ENCODE data around the gene CDH15.

The CDH15 gene

GRCh38 chr16:89172528-89173173 is 1.1 kb downstream of the CDH15 start:
- Histone ChIP-seq H3K4me3 (ENCODE audit: low read depth, low read length) (no peak overlapping the region), H3K9me3 (ENCODE audit: control insufficient read depth, insufficient read depth, low read depth, low read length) (no peaks in the 10 kb centered on the region), H3K4me1 (ENCODE audit: control insufficient read depth, insufficient read depth, low read length) (peaks cover 3% of the 10 kb centered on the region; the same call in 1 of the 2 replicates), H3K27ac (ENCODE audit: extremely low read depth, low read depth, low read length) (no peak overlapping the region), H3K36me3 (ENCODE audit: control insufficient read depth in 2 of 2, insufficient read depth in 1 of 2, low read length in 2 of 2) (no peaks in the 10 kb centered on the region)
- no peak for TF ChIP-seq KLF7 (tag by site-specific recombination; IDR thresholded peaks at IDR 0.05; ENCODE audit: borderline replicate concordance)
- TF ChIP-seq, protein P1, sequence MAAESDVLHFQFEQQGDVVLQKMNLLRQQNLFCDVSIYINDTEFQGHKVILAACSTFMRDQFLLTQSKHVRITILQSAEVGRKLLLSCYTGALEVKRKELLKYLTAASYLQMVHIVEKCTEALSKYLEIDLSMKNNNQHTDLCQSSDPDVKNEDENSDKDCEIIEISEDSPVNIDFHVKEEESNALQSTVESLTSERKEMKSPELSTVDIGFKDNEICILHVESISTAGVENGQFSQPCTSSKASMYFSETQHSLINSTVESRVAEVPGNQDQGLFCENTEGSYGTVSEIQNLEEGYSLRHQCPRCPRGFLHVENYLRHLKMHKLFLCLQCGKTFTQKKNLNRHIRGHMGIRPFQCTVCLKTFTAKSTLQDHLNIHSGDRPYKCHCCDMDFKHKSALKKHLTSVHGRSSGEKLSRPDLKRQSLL (tag by site-specific recombination; IDR thresholded peaks at IDR 0.05): no peak
- no peak for TF ChIP-seq PRDM1 (tag by site-specific recombination; IDR thresholded peaks at IDR 0.05)
- TF ChIP-seq ZNF140 (tag by site-specific recombination; IDR thresholded peaks at IDR 0.05): no peak
- no peak for TF ChIP-seq ZNF274 (IDR thresholded peaks at IDR 0.05; ENCODE audit: low read length)
- TF ChIP-seq ZNF274 (tag by site-specific recombination; IDR thresholded peaks at IDR 0.05; ENCODE audit: borderline replicate concordance): no peak
- peak; percentile 23 for TF ChIP-seq GLIS1 (tag by site-specific recombination; IDR thresholded peaks at IDR 0.05)
- no peak for TF ChIP-seq ZNF174 (tag by site-specific recombination; IDR thresholded peaks at IDR 0.05)
- no peak for TF ChIP-seq IKZF3 (tag by site-specific recombination; IDR thresholded peaks at IDR 0.05)
- peak; percentile 43; the same call in 1 of the 2 replicates for TF ChIP-seq ZNF398 (tag by site-specific recombination; IDR thresholded peaks at IDR 0.05)
- POLR2A ChIA-PET: no interaction called here
- CTCF ChIA-PET: interaction anchor here (1.5 kb wide), 1 partner anchor 42 kb away, joined by 3 read pairs; no protein-coding TSS in a partner anchor

DNA sequence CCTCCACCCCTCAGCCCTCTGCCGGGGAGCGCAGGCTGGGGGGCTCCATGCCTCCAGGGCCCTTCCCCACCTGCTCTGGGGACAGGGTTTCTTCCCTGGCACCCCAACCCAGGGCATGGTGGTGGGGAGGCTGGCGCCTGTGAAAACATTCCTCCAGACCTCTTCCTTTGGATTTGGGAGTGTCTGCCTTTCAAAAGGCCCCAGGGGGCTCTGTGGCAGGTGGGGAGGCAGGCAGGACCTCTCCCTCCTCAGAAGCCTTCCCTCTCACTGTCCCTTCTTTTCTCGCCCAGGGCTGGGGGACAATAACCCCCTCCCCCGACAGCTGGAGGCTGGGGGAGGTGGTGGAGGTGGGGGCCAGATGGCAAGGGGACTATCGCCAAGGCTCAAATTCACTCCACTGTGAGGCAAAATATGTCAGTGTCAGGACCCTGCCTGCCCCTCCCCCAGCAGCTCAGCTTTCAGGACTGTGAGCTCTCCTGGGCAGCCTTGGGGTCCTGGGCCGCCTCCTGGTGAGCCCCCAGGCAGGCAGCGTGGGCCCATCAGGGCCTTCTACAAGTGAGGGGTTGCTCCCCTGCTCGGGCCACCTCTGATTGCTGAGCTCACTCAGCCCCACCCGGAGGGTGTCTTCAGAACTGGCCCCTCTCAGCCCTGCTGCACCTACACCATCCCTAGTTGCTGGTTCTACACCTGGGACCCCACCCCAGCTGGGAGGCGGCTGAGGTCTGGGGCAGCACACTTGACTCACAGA is 1.8 kb downstream of the CDH15 start:
- 0 out of 2 replicates have a peak, but pooled peaks have one; percentile 9 for TF ChIP-seq GLIS2 (tag by site-specific recombination; IDR thresholded peaks at IDR 0.05)
- TF ChIP-seq ZNF585B (tag by site-specific recombination; IDR thresholded peaks at IDR 0.05): no peak
- TF ChIP-seq GLIS1 (tag by site-specific recombination; IDR thresholded peaks at IDR 0.05): peak; percentile 88
- TF ChIP-seq ZIC2 (tag by site-specific recombination; IDR thresholded peaks at IDR 0.05): 0 out of 2 replicates have a peak, but pooled peaks have one; percentile 9
- no peaks in the 10 kb centered on the region for H3K9me3 ChIP-seq (ENCODE audit: control insufficient read depth, insufficient read depth, low read depth, low read length)
- H3K4me1 ChIP-seq (ENCODE audit: control insufficient read depth, insufficient read depth, low read length): peaks cover 3% of the 10 kb centered on the region; the same call in 1 of the 2 replicates
- POLR2A ChIA-PET: interaction anchor here (0.6 to 1.3 kb wide), 2 partner anchors 20 to 515 kb away, joined by 5 to 6 read pairs; no protein-coding TSS in a partner anchor
- no peak overlapping the region for H3K4me3 ChIP-seq (ENCODE audit: low read depth, low read length)
- no peak overlapping the region for H3K27ac ChIP-seq (ENCODE audit: extremely low read depth, low read depth, low read length)
- CTCF ChIA-PET: interaction anchor here (0.7 to 1.5 kb wide), 2 partner anchors 41 to 353 kb away, joined by 3 read pairs; no protein-coding TSS in a partner anchor
- H3K36me3 ChIP-seq (ENCODE audit: control insufficient read depth in 2 of 2, insufficient read depth in 1 of 2, low read length in 2 of 2): no peaks in the 10 kb centered on the region

DNA sequence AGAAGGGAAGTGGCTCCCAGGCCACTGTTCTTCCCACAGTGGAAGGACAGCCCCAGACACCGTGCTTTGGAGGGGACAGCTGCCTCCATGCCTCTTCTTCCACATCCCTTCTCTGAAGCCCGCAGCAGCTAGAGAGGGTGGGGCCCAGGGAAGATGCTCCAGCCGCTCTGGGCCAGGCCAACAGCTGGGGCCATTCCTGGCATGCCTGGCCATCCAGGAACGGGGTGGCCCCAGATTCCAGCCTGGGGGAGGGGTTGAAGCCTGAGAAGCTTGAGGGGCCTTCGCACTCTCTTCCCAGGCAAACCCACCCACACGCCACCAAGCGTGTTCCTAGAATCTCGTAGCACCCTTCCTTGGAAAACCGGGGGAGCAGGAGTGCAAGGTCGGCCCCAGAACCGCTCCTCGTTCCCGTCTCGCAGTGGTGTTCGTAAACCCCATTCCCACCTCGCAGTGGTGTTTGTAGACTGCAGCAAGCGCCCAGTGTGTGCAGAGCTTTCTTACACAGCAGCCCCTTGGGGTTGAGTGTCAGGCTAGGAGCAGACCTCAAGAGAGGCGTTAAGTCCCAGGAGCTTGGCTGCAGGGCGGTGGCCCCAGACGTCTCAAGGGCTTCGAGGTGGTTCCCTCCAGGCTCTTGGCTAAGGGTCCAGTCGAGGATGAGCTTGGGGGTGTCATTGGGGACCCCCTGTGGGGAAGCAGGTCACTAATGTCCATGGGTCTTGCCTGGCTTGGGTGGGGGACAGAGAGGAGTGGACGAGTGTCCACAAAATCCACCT is 2.7 kb downstream of the CDH15 start:
- Histone ChIP-seq H3K4me3 (ENCODE audit: low read depth, low read length) (no peak overlapping the region), H3K9me3 (ENCODE audit: control insufficient read depth, insufficient read depth, low read depth, low read length) (no peaks in the 10 kb centered on the region), H3K36me3 (ENCODE audit: control insufficient read depth in 2 of 2, insufficient read depth in 1 of 2, low read length in 2 of 2) (no peaks in the 10 kb centered on the region), H3K27ac (ENCODE audit: extremely low read depth, low read depth, low read length) (no peak overlapping the region), H3K4me1 (ENCODE audit: control insufficient read depth, insufficient read depth, low read length) (peaks cover 3% of the 10 kb centered on the region; the same call in 1 of the 2 replicates)
- ChIA-PET CTCF (interaction anchor here (0.7 to 1.5 kb wide), 4 partner anchors 40 to 437 kb away, joined by 3 to 6 read pairs (median 3); no protein-coding TSS in a partner anchor), POLR2A (interaction anchor here (0.6 to 1.3 kb wide), 2 partner anchors 19 to 514 kb away, joined by 5 to 6 read pairs; no protein-coding TSS in a partner anchor)
- no peak for TF ChIP-seq ZNF571 (tag by site-specific recombination; IDR thresholded peaks at IDR 0.05)
- TF ChIP-seq ZNF677 (tag by site-specific recombination; IDR thresholded peaks at IDR 0.05): no peak
